Measurements from ENCODE around the gene MN1.

Gene MN1

GRCh38 chr22:27752771-27753170 lies 48.8 kb downstream of the MN1 start:
- H3K27me3 ChIP-seq (ENCODE audit: insufficient read depth, poor library complexity, severe bottlenecking), result peaks cover 2% of the 10 kb centered on the region
- no peak overlapping the region for H3K27ac ChIP-seq (replicated peaks)
- TF ChIP-seq CTCF (IDR thresholded peaks at IDR 0.05; ENCODE audit: insufficient read depth, low read length) (no peak), SPI1 (IDR thresholded peaks at IDR 0.05; ENCODE audit: borderline replicate concordance, low read depth) (no peak), REST (IDR thresholded peaks at IDR 0.05; ENCODE audit: insufficient replicate concordance, low read depth) (no peak), GABPA (IDR thresholded peaks at IDR 0.05; ENCODE audit: low read depth) (no peak), POLR2AphosphoS5 (IDR thresholded peaks at IDR 0.05; ENCODE audit: low read depth) (no peak)
- DNase-seq (ENCODE audit: low read depth in 1 of 2, low spot score in 1 of 2), result no peak
- no peak overlapping the region for H3K4me3 ChIP-seq (replicated peaks; ENCODE audit: insufficient read depth, low read length)

- no peak overlapping the region for H3K27ac ChIP-seq (replicated peaks)
- DNase-seq (ENCODE audit: low read depth in 1 of 2, low spot score in 1 of 2), result no peak
- no peak overlapping the region for H3K4me3 ChIP-seq (replicated peaks; ENCODE audit: insufficient read depth, low read length)
- H3K27me3 ChIP-seq (ENCODE audit: insufficient read depth, poor library complexity, severe bottlenecking), result peaks cover 2% of the 10 kb centered on the region
- TF ChIP-seq POLR2AphosphoS5 (IDR thresholded peaks at IDR 0.05; ENCODE audit: low read depth), result no peak
These were observed 49.4 kb downstream of the MN1 start for GRCh38 chr22:27752141-27752540.

- no peak for TF ChIP-seq POLR2AphosphoS5 (IDR thresholded peaks at IDR 0.05; ENCODE audit: low read depth)
- Histone ChIP-seq H3K4me3 (replicated peaks; ENCODE audit: insufficient read depth, low read length) (no peak overlapping the region), H3K27me3 (ENCODE audit: insufficient read depth, poor library complexity, severe bottlenecking) (peaks cover 2% of the 10 kb centered on the region), H3K27ac (replicated peaks) (no peak overlapping the region)
- no peak for DNase-seq (ENCODE audit: low read depth in 1 of 2, low spot score in 1 of 2)
These were observed 50.1 kb downstream of the MN1 start for GRCh38 chr22:27751277-27752070.

- no peak overlapping the region for H3K27ac ChIP-seq (replicated peaks)
- TF ChIP-seq CTCF (IDR thresholded peaks at IDR 0.05; ENCODE audit: insufficient read depth, low read length), result no peak
- TF ChIP-seq SPI1 (IDR thresholded peaks at IDR 0.05; ENCODE audit: borderline replicate concordance, low read depth), result no peak
- no peak for TF ChIP-seq POLR2AphosphoS5 (IDR thresholded peaks at IDR 0.05; ENCODE audit: low read depth)
- TF ChIP-seq GABPA (IDR thresholded peaks at IDR 0.05; ENCODE audit: low read depth), result no peak
- no peak for TF ChIP-seq REST (IDR thresholded peaks at IDR 0.05; ENCODE audit: insufficient replicate concordance, low read depth)
- H3K4me3 ChIP-seq (replicated peaks; ENCODE audit: insufficient read depth, low read length), result no peak overlapping the region
- H3K27me3 ChIP-seq (ENCODE audit: insufficient read depth, poor library complexity, severe bottlenecking), result peaks cover 2% of the 10 kb centered on the region
- no peak for DNase-seq (ENCODE audit: low read depth in 1 of 2, low spot score in 1 of 2)
These were observed 50.8 kb downstream of the MN1 start for GRCh38 chr22:27750584-27751265.
